ENCODE results near the gene SUCLG2. TPM values are rescaled to one million over a fixed set of nuclear protein-coding genes. Genes with fewer than 3 reads are reported as not detected.

Gene SUCLG2
- total RNA-seq, 4 donors from 2014 or later: 38.7 to 42.9 (median 41.3) TPM

- intact Hi-C loops (cut with DNase I; ENCODE audit: low total_unique reads): no loop called here
- H3K4me3 ChIP-seq (ENCODE audit: low read depth, poor library complexity, severe bottlenecking): no peak overlapping the region
- DNase-seq (ENCODE audit: low spot score in 2 of 2): no peak
- no peak for TF ChIP-seq CTCF (IDR thresholded peaks at IDR 0.05)
- no peak for TF ChIP-seq POLR2A (IDR thresholded peaks at IDR 0.05)
These were observed 29.1 kb upstream of the SUCLG2 start for GRCh38 chr3:67683522-67683921.

- H3K4me3 ChIP-seq (ENCODE audit: low read depth, poor library complexity, severe bottlenecking): no peak overlapping the region
- TF ChIP-seq CTCF (IDR thresholded peaks at IDR 0.05) (no peak), POLR2A (IDR thresholded peaks at IDR 0.05) (no peak)
- DNase-seq (ENCODE audit: low spot score in 2 of 2): no peak
- intact Hi-C loops (cut with DNase I; ENCODE audit: low total_unique reads): loop anchor here (10.0 kb wide), 1 partner anchor 406 kb away; no protein-coding TSS in a partner anchor
These were observed 24.3 kb upstream of the SUCLG2 start for GRCh38 chr3:67678665-67679064.

GRCh38 chr3:67674055-67674454 is 19.6 kb upstream of the SUCLG2 start:
- no peak overlapping the region for H3K4me3 ChIP-seq (ENCODE audit: low read depth, poor library complexity, severe bottlenecking)
- WGBS, 2 donors: 88 to 90% methylated on average over 4 of the region's 4 CpGs
- TF ChIP-seq CTCF (IDR thresholded peaks at IDR 0.05): no peak
- no peak for TF ChIP-seq POLR2A (IDR thresholded peaks at IDR 0.05)
- intact Hi-C loops (cut with DNase I; ENCODE audit: low total_unique reads): loop anchor here (10.0 kb wide), 1 partner anchor 411 kb away; no protein-coding TSS in a partner anchor
- DNase-seq (ENCODE audit: low spot score in 2 of 2): no peak

GRCh38 chr3:67662733-67663132 is 8.3 kb upstream of the SUCLG2 start:
- no peak for DNase-seq (ENCODE audit: low spot score in 2 of 2)
- no peak for TF ChIP-seq CTCF (IDR thresholded peaks at IDR 0.05)
- TF ChIP-seq POLR2A (IDR thresholded peaks at IDR 0.05): no peak
- intact Hi-C loops (cut with DNase I; ENCODE audit: low total_unique reads): no loop called here
- no peak overlapping the region for H3K4me3 ChIP-seq (ENCODE audit: low read depth, poor library complexity, severe bottlenecking)
- 92 to 97% methylated on average over 3 of the region's 3 CpGs for WGBS, 2 donors

GRCh38 chr3:67661089-67661488 is 6.7 kb upstream of the SUCLG2 start:
- WGBS, 2 donors: 56 to 65% methylated on average over 1 of the region's 1 CpG
- intact Hi-C loops (cut with DNase I; ENCODE audit: low total_unique reads): no loop called here
- TF ChIP-seq CTCF (IDR thresholded peaks at IDR 0.05): no peak
- DNase-seq (ENCODE audit: low spot score in 2 of 2): no peak
- H3K4me3 ChIP-seq (ENCODE audit: low read depth, poor library complexity, severe bottlenecking): no peak overlapping the region

GRCh38 chr3:67657192-67657591 is 2.8 kb upstream of the SUCLG2 start:
- TF ChIP-seq POLR2A (IDR thresholded peaks at IDR 0.05) (no peak), CTCF (IDR thresholded peaks at IDR 0.05) (no peak)
- DNase-seq (ENCODE audit: low spot score in 2 of 2): no peak
- 86 to 93% methylated on average over 5 of the region's 5 CpGs for WGBS, 2 donors
- no peak overlapping the region for H3K4me3 ChIP-seq (ENCODE audit: low read depth, poor library complexity, severe bottlenecking)
- intact Hi-C loops (cut with DNase I; ENCODE audit: low total_unique reads): no loop called here
